ENCODE data around the gene CIRBP. TPM values are rescaled to one million over a fixed set of nuclear protein-coding genes. Genes with fewer than 3 reads are reported as not detected.

Gene CIRBP
- total RNA-seq, 2 experiments from 2014 or later, result 278 to 309 TPM

DNA sequence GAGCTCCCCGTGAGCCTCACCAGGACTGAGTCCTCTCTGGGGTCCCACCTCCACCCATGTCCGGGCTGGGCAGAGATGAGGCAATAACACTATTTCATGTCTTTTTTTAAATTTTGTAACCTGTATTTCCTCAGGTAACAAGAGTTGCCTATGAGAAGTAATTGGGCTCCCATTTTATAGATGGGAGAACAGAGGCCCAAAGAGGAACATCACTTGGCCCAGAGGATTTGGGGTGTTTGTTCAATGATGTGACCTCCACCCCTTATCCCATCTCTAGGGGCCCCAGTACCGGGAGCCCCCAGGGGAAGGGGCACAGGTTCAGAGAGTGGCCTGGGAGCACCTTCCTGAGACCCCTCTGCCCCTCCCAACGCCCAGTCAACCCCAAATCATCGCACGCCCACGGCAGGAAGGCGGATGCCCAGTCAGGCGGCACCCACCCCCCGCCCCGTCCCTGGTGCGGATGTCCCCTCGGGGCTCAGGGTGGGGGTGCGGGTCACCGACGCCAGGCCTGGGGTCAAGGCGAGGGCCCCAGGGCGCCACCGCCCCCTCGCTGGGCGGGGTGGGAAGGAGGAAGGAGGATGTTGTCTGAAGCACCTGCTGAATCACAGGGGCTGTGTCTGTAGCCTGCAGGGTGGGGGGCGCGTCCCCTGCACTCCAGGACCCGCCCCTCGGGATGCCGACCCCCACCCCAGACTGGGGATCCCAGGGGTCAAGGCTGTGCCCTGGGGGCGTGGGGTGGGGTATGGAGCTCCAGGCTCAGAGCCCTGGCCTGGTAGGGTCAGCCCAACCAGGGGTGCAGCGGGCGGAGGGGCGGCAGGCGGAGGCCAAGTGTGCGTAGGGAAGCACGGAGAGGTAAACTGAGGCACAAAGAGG lies 9.0 kb upstream of the CIRBP start:
- Histone ChIP-seq H4K20me1 (ENCODE audit: insufficient read depth, low read length) (no peaks in the 10 kb centered on the region), H3K36me3 (ENCODE audit: insufficient read depth, low read length) (peaks cover 38% of the 10 kb centered on the region), H2AFZ (ENCODE audit: low read length) (no peak overlapping the region), H3K79me2 (ENCODE audit: insufficient read depth, low read depth, low read length) (peaks cover 27% of the 10 kb centered on the region; the same call in 1 of the 2 replicates), H3K9me2 (ENCODE audit: insufficient read depth, low read length) (no peaks in the 10 kb centered on the region), H3K9me3 (ENCODE audit: low read length) (no peaks in the 10 kb centered on the region), H3K4me2 (ENCODE audit: low read length) (peak overlapping the region; percentile 90), H3K27ac (ENCODE audit: low read depth, low read length, poor library complexity, severe bottlenecking) (peak overlapping the region; percentile 87), H3K4me1 (ENCODE audit: insufficient read depth, low read length, poor library complexity, severe bottlenecking) (peaks cover 67% of the 10 kb centered on the region), H3K4me3 (ENCODE audit: low read depth, low read length, poor library complexity, severe bottlenecking) (peak overlapping the region; percentile 78)
- ChIA-PET CTCF (ENCODE audit: unreplicated experiment) (no interaction called here), POLR2A (interaction anchor here (1.0 kb wide), 1 partner anchor 9 kb away, joined by 4 read pairs; no protein-coding TSS in a partner anchor)
- intact Hi-C loops (cut with micrococcal nuclease; ENCODE audit: unreplicated experiment), result loop anchor here (10.0 kb wide), 1 partner anchor 235 kb away; the partner anchor contains the start of genes CNN2, RNU6-2 and TMEM259
- TF ChIP-seq CTCF (conservative IDR thresholded peaks at IDR 0.05; ENCODE audit: low read length) (no peak), EZH2phosphoT487 (IDR thresholded peaks at IDR 0.05; ENCODE audit: borderline replicate concordance, low read depth, low read length) (no peak)
- peak; percentile 64 for DNase-seq (ENCODE audit: low spot score)
- no TSS peak for BruUV-seq (replicated peaks)

DNA sequence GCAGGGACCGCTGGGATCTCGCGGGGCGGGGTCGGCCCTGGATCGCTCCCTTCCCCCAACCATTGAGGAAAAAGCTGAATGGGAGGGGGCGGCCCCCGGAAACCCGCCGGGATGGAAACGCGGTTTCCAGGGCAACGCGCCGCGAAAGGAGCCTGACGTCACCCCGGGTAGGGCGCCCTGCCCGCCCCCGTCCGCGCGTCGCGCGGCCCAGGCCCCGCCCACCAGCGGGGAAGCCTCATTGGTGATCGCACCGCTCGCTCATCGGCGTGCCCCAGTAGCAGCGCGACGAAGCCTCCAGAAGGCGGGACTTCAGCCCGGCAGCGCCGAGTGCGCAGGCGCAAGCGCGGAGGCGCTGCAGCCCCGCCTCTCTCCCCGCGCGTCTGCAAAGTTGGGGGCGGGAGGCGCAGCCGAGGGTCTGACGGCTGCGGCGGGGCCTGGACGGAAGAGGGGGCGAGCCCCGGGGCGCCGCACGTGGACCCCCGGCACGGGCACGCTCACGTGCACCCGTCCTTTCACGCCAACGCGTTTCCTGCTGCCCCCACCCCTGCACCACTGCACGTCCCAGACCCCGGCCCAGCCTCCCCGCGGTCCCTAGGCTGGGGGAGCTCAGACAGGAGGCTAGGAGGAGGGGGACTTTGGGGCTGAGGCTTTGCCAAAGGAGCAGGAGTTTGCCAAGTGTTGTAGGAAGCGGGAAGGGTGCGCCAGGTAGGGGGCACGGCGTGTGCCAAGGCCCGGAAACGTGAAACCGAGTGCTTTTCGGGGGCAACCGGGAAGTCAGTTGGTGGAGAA lies 8.2 kb upstream of the CIRBP start:
- Histone ChIP-seq H3K9me3 (ENCODE audit: low read length) (no peaks in the 10 kb centered on the region), H3K27ac (ENCODE audit: low read depth, low read length, poor library complexity, severe bottlenecking) (peak overlapping the region; percentile 93), H2AFZ (ENCODE audit: low read length) (no peak overlapping the region), H3K36me3 (ENCODE audit: insufficient read depth, low read length) (peaks cover 29% of the 10 kb centered on the region), H3K4me3 (ENCODE audit: low read depth, low read length, poor library complexity, severe bottlenecking) (peak overlapping the region; percentile 78), H3K4me2 (ENCODE audit: low read length) (peak overlapping the region; percentile 90), H3K79me2 (ENCODE audit: insufficient read depth, low read depth, low read length) (peaks cover 27% of the 10 kb centered on the region; the same call in 1 of the 2 replicates), H3K4me1 (ENCODE audit: insufficient read depth, low read length, poor library complexity, severe bottlenecking) (peaks cover 70% of the 10 kb centered on the region), H3K9me2 (ENCODE audit: insufficient read depth, low read length) (no peaks in the 10 kb centered on the region), H4K20me1 (ENCODE audit: insufficient read depth, low read length) (no peaks in the 10 kb centered on the region)
- DNase-seq (ENCODE audit: low spot score), result peak; percentile 99
- no TSS peak for BruUV-seq (replicated peaks)
- no peak for TF ChIP-seq EZH2phosphoT487 (IDR thresholded peaks at IDR 0.05; ENCODE audit: borderline replicate concordance, low read depth, low read length)
- no peak for TF ChIP-seq CTCF (conservative IDR thresholded peaks at IDR 0.05; ENCODE audit: low read length)
- POLR2A ChIA-PET, result no interaction called here
- intact Hi-C loops (cut with micrococcal nuclease; ENCODE audit: unreplicated experiment), result loop anchor here (1.0 to 10.0 kb wide), 2 partner anchors 8 to 236 kb away; partner anchors contain the start of genes CNN2, RNU6-2 and TMEM259
- CTCF ChIA-PET (ENCODE audit: unreplicated experiment), result interaction anchor here (0.6 kb wide), 1 partner anchor 193 kb away, joined by 3 read pairs; no protein-coding TSS in a partner anchor

All from OCI-LY7 (cell line).